ENCODE data around the gene ARPC2. TPM values are rescaled to one million over a fixed set of nuclear protein-coding genes. Genes with fewer than 3 reads are reported as not detected.

The ARPC2 gene
- total RNA-seq, 1 donor from 2014 or later: 213 TPM

- peak; percentile 48 for DNase-seq
Measured at GRCh38 chr2:218217360-218218267, 625 bp downstream of the ARPC2 start.

- peak; percentile 40 for DNase-seq
Measured at GRCh38 chr2:218218268-218219185, 1.5 kb downstream of the ARPC2 start.

- no peak for DNase-seq
Measured at GRCh38 chr2:218219934-218220333, 2.9 kb downstream of the ARPC2 start.

GRCh38 chr2:218221000-218221399 lies 4.0 kb downstream of the ARPC2 start:
- no peak for DNase-seq

- DNase-seq: no peak
Measured at GRCh38 chr2:218223046-218223445, 6.1 kb downstream of the ARPC2 start.

GRCh38 chr2:218224186-218224585 lies 7.2 kb downstream of the ARPC2 start:
- DNase-seq: no peak

- no peak for DNase-seq
Measured at GRCh38 chr2:218226903-218227302, 9.9 kb downstream of the ARPC2 start.

GRCh38 chr2:218228366-218229090 lies 11.5 kb downstream of the ARPC2 start:
- DNase-seq: no peak

GRCh38 chr2:218229239-218229638 lies 12.2 kb downstream of the ARPC2 start:
- DNase-seq: no peak

- no peak for DNase-seq
Measured at GRCh38 chr2:218229851-218230250, 12.9 kb downstream of the ARPC2 start.

GRCh38 chr2:218230882-218231281 lies 13.9 kb downstream of the ARPC2 start:
- no peak for DNase-seq

- DNase-seq: no peak
Measured at GRCh38 chr2:218233543-218233942, 16.6 kb downstream of the ARPC2 start.

- DNase-seq: no peak
Measured at GRCh38 chr2:218234521-218234920, 17.5 kb downstream of the ARPC2 start.

GRCh38 chr2:218235017-218235416 lies 18.0 kb downstream of the ARPC2 start:
- no peak for DNase-seq

- no peak for DNase-seq
Measured at GRCh38 chr2:218236829-218237228, 19.8 kb downstream of the ARPC2 start.

GRCh38 chr2:218238887-218239286 lies 21.9 kb downstream of the ARPC2 start:
- no peak for DNase-seq

- DNase-seq: no peak
Measured at GRCh38 chr2:218244204-218244603, 27.2 kb downstream of the ARPC2 start.

GRCh38 chr2:218244665-218245064 lies 27.7 kb downstream of the ARPC2 start:
- DNase-seq: no peak

- peak; percentile 36 for DNase-seq
Measured at GRCh38 chr2:218245214-218245613, 28.2 kb downstream of the ARPC2 start.

GRCh38 chr2:218249691-218250090 lies 32.7 kb downstream of the ARPC2 start:
- DNase-seq: no peak

- peak; percentile 80 for DNase-seq
Measured at GRCh38 chr2:218252509-218253231, 35.7 kb downstream of the ARPC2 start.

- DNase-seq: no peak
Measured at GRCh38 chr2:218253232-218253625, 36.2 kb downstream of the ARPC2 start.
